Lower leg skin (tissue), 3 donors: ENCODE measurements around the gene TSNAXIP1.

Source experiments
- CTCF ChIP-seq, 3 donors: fragments of 450-650 bp; IDR thresholded peaks; one replicate each; pipeline ENCODE4 v1.5.1; 2016; ENCODE audit warnings: antibody characterized with exemption in 3 of 3, mild to moderate bottlenecking in 3 of 3, moderate library complexity in 2 of 3
- POLR2A ChIP-seq, 2 donors: fragments of 450-650 bp; IDR thresholded peaks; one replicate each; pipeline ENCODE4 v1.6.1; 2016 to 2017; ENCODE audit warnings: antibody characterized with exemption in 2 of 2, mild to moderate bottlenecking in 1 of 2, moderate library complexity in 1 of 2

- TF ChIP-seq POLR2A (IDR thresholded peaks at IDR 0.05) (no peak), CTCF (IDR thresholded peaks at IDR 0.05) (no peak)
Observed at GRCh38 chr16:67841198-67841815, 34.6 kb downstream of the TSNAXIP1 start.
